Smooth muscle cell (in vitro differentiated cells): ENCODE results near the gene STK35. TPM values are rescaled to one million over a fixed set of nuclear protein-coding genes. Genes with fewer than 3 reads are reported as not detected.

ENCODE experiments used
- DNase-seq: peaks from one replicate; lab custom pipeline; 2025; ENCODE audit not compliant: unreplicated experiment; lab: John Stamatoyannopoulos, UW
- H2AFZ ChIP-seq: fragments of 200-600 bp; sonication (generic); 2 replicates; pipeline ENCODE4 v1.6.0; 2016; ENCODE audit warnings: antibody characterized with exemption, low read depth, mild to moderate bottlenecking
- H3F3A ChIP-seq: fragments of 200-600 bp; sonication (generic); 2 replicates; pipeline ENCODE4 v1.6.0; 2017; ENCODE audit warnings: antibody characterized with exemption, low read depth
- H3K27ac ChIP-seq: fragments of 200-600 bp; sonication (generic); 2 replicates; pipeline ENCODE4 v1.5.1; 2016; ENCODE audit warnings: low read depth, mild to moderate bottlenecking
- H3K27me3 ChIP-seq: fragments of 200-600 bp; sonication (generic); 2 replicates; pipeline ENCODE4 v1.6.1; 2016; ENCODE audit warnings: low read depth, mild to moderate bottlenecking
- H3K36me3 ChIP-seq: fragments of 200-600 bp; sonication (generic); 2 replicates; pipeline ENCODE4 v1.5.1; 2016; ENCODE audit warnings: low read depth
- H3K4me1 ChIP-seq: fragments of 200-600 bp; sonication (generic); 2 replicates; pipeline ENCODE4 v1.5.1; 2016; ENCODE audit warnings: low read depth
- H3K4me2 ChIP-seq: fragments of 200-600 bp; sonication (generic); 2 replicates; pipeline ENCODE4 v1.6.0; 2016; ENCODE audit warnings: mild to moderate bottlenecking
- H3K4me3 ChIP-seq: fragments of 200-600 bp; sonication (generic); 2 replicates; pipeline ENCODE4 v1.5.1; 2016; ENCODE audit warnings: mild to moderate bottlenecking
- H3K79me2 ChIP-seq: fragments of 200-600 bp; sonication (generic); 2 replicates; pipeline ENCODE4 v1.6.0; 2016; ENCODE audit warnings: low read depth, mild to moderate bottlenecking
- H3K9ac ChIP-seq: fragments of 200-600 bp; sonication (generic); 2 replicates; pipeline ENCODE4 v1.6.0; 2016; ENCODE audit warnings: low read depth
- H3K9me3 ChIP-seq: fragments of 200-600 bp; sonication (generic); replicated peaks from 2 replicates; pipeline ENCODE4 v1.5.1; 2016; ENCODE audit warnings: low read depth
- H4K20me1 ChIP-seq: fragments of 200-600 bp; sonication (generic); 2 replicates; pipeline ENCODE4 v1.6.0; 2016; ENCODE audit warnings: low read depth
- CTCF ChIP-seq: fragments of 200-600 bp; sonication (generic); IDR thresholded peaks from 2 replicates; pipeline ENCODE4 v1.5.1; 2017; ENCODE audit warnings: borderline replicate concordance, mild to moderate bottlenecking, antibody characterized with exemption; ENCODE audit not compliant: insufficient read depth, poor library complexity, severe bottlenecking
- WGBS: methylation state at CpG from one replicate; pipeline ENCODE4 v1.1.7; 2016; ENCODE audit warnings: low lambda C conversion rate; 5-methylcytosine and 5-hydroxymethylcytosine counted together
- polyA plus RNA-seq: library from polyadenylated mRNA; unstranded; fragments of >200 nt; fragmentation: Nextera tagmentation; extraction: Ambion mirVana; gene quantifications from 2 replicates; pipeline ENCODE4 v1.2.1, GENCODE V29; 2016
- total RNA-seq: library from RNA; depleted of rRNA; stranded (reverse); fragments of >200 nt; gene quantifications from 2 replicates; pipeline ENCODE4 v1.2.3, GENCODE V29; 2014

STK35 gene
- total and polyA plus RNA-seq, 2 experiments from 2014 or later: 9.6 to 14.6 TPM

- Histone ChIP-seq H3K27ac (peak overlapping the region; percentile 99), H3F3A (peaks cover 25% of the 10 kb centered on the region), H3K9me3 (no peaks in the 10 kb centered on the region), H3K36me3 (no peaks in the 10 kb centered on the region), H3K4me2 (peak overlapping the region; percentile 51), H2AFZ (no peak overlapping the region), H4K20me1 (peaks cover 47% of the 10 kb centered on the region), H3K4me3 (no peak overlapping the region), H3K9ac (peak overlapping the region; percentile 93), H3K79me2 (peaks cover 65% of the 10 kb centered on the region), H3K4me1 (peaks cover 48% of the 10 kb centered on the region), H3K27me3 (no peaks in the 10 kb centered on the region)
- TF ChIP-seq CTCF: no peak
- no peak for DNase-seq
- 51% methylated on average over 9 of the region's 9 CpGs for WGBS
Observed at GRCh38 chr20:2133318-2134183, 31.9 kb downstream of the STK35 start.

- Histone ChIP-seq H3K4me1 (peaks cover 63% of the 10 kb centered on the region), H4K20me1 (peaks cover 52% of the 10 kb centered on the region), H3K9me3 (no peaks in the 10 kb centered on the region), H2AFZ (no peak overlapping the region), H3K9ac (peak overlapping the region; percentile 93), H3K27me3 (no peaks in the 10 kb centered on the region), H3K36me3 (no peaks in the 10 kb centered on the region), H3K4me2 (peak overlapping the region; percentile 51), H3K27ac (peak overlapping the region; percentile 99), H3K4me3 (no peak overlapping the region), H3F3A (peaks cover 25% of the 10 kb centered on the region), H3K79me2 (peaks cover 57% of the 10 kb centered on the region)
- 44% methylated on average over 4 of the region's 4 CpGs for WGBS
- TF ChIP-seq CTCF: no peak
- no peak for DNase-seq
Observed at GRCh38 chr20:2135013-2135412, 33.4 kb downstream of the STK35 start.

- peaks cover 44% of the 10 kb centered on the region for H3K79me2 ChIP-seq
- no peak overlapping the region for H3K4me3 ChIP-seq
- DNase-seq: no peak
- no peaks in the 10 kb centered on the region for H3K27me3 ChIP-seq
- no peak for TF ChIP-seq CTCF
- no peak overlapping the region for H2AFZ ChIP-seq
- H3K36me3 ChIP-seq: no peaks in the 10 kb centered on the region
- H4K20me1 ChIP-seq: peaks cover 58% of the 10 kb centered on the region
- peaks cover 51% of the 10 kb centered on the region for H3K4me1 ChIP-seq
- WGBS: 96% methylated on average over 4 of the region's 4 CpGs
- peaks cover 25% of the 10 kb centered on the region for H3F3A ChIP-seq
- no peaks in the 10 kb centered on the region for H3K9me3 ChIP-seq
- H3K27ac ChIP-seq: peak overlapping the region; percentile 77
- H3K9ac ChIP-seq: no peak overlapping the region
- no peak overlapping the region for H3K4me2 ChIP-seq
Observed at GRCh38 chr20:2136275-2136674, 34.6 kb downstream of the STK35 start.
